Parathyroid adenoma (tissue), 2 donors: Measurements from ENCODE around the gene CYTH4.
"Not testable (repeated sequence)": the region's sequence is repeated elsewhere in the genome, so short reads cannot be mapped to it uniquely, and the experiment has no call there.

Experiments
- H2AFZ ChIP-seq: fragments of 300-600 bp; sonication (generic); one replicate; pipeline ENCODE4 v1.7.0; 2017; ENCODE audit warnings: antibody characterized with exemption, mild to moderate bottlenecking
- H3K27ac ChIP-seq: fragments of 300-600 bp; sonication (generic); one replicate; pipeline ENCODE4 v1.7.0; 2017
- H3K27me3 ChIP-seq: fragments of 300-600 bp; sonication (generic); one replicate; pipeline ENCODE4 v1.7.0; 2017; ENCODE audit warnings: low read length; ENCODE audit not compliant: control insufficient read depth, insufficient read depth
- H3K36me3 ChIP-seq: fragments of 300-600 bp; sonication (generic); one replicate; pipeline ENCODE4 v1.7.0; 2017; ENCODE audit warnings: low read length; ENCODE audit not compliant: control insufficient read depth, insufficient read depth
- H3K4me1 ChIP-seq: fragments of 300-600 bp; sonication (generic); one replicate; pipeline ENCODE4 v1.7.0; 2017; ENCODE audit warnings: control low read depth
- H3K4me2 ChIP-seq: fragments of 300-600 bp; sonication (generic); one replicate; pipeline ENCODE4 v1.7.0; 2017; ENCODE audit warnings: low read length
- H3K4me3 ChIP-seq: fragments of 300-600 bp; sonication (generic); one replicate; pipeline ENCODE4 v1.7.0; 2017; ENCODE audit warnings: low read depth, low read length
- H3K79me2 ChIP-seq: fragments of 300-600 bp; sonication (generic); one replicate; pipeline ENCODE4 v1.7.0; 2017; ENCODE audit warnings: control low read depth
- H3K9ac ChIP-seq: fragments of 300-600 bp; sonication (generic); one replicate; pipeline ENCODE4 v1.7.0; 2017; ENCODE audit warnings: mild to moderate bottlenecking
- H3K9me3 ChIP-seq: fragments of 300-600 bp; sonication (generic); one replicate; pipeline ENCODE4 v1.7.0; 2017; ENCODE audit warnings: low read length; ENCODE audit not compliant: control insufficient read depth
- TF ChIP-seq, protein P1 (sequence below): fragments of 300-600 bp; sonication (generic); IDR thresholded peaks from one replicate; pipeline ENCODE4 v1.7.0; 2017; ENCODE audit warnings: antibody characterized with exemption, mild to moderate bottlenecking
- donor health status: primary hyperparathyroidism.

The CYTH4 gene

DNA sequence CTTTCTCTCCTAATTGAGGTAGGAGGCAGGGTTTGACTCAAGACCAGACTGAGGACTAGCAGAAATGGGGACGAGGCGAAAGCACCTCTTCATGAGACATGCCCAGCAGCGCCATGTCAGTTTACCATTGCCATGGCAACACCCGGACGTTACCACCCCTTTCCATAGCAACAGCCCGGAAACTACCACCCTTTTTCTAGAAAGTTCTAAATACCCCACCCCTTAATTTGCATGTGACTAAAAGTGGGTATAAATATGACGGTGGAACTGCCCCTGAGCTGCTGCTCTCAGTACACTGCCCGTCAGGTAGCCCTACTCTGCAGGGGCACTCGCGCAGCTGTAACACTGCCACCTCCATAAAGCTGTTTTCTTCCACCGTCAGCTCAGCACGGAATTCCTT, 32.3 kb upstream of the CYTH4 start:
- Histone ChIP-seq H2AFZ (no peak overlapping the region), H3K79me2 (no peaks in the 10 kb centered on the region), H3K27ac (no peak overlapping the region), H3K4me3 (no peak overlapping the region), H3K4me1 (no peaks in the 10 kb centered on the region), H3K36me3 (no peaks in the 10 kb centered on the region), H3K27me3 (no peaks in the 10 kb centered on the region), H3K9ac (no peak overlapping the region), H3K9me3 (no peaks in the 10 kb centered on the region), H3K4me2 (no peak overlapping the region)
- TF ChIP-seq, protein P1, sequence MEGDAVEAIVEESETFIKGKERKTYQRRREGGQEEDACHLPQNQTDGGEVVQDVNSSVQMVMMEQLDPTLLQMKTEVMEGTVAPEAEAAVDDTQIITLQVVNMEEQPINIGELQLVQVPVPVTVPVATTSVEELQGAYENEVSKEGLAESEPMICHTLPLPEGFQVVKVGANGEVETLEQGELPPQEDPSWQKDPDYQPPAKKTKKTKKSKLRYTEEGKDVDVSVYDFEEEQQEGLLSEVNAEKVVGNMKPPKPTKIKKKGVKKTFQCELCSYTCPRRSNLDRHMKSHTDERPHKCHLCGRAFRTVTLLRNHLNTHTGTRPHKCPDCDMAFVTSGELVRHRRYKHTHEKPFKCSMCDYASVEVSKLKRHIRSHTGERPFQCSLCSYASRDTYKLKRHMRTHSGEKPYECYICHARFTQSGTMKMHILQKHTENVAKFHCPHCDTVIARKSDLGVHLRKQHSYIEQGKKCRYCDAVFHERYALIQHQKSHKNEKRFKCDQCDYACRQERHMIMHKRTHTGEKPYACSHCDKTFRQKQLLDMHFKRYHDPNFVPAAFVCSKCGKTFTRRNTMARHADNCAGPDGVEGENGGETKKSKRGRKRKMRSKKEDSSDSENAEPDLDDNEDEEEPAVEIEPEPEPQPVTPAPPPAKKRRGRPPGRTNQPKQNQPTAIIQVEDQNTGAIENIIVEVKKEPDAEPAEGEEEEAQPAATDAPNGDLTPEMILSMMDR, result no peak

DNA sequence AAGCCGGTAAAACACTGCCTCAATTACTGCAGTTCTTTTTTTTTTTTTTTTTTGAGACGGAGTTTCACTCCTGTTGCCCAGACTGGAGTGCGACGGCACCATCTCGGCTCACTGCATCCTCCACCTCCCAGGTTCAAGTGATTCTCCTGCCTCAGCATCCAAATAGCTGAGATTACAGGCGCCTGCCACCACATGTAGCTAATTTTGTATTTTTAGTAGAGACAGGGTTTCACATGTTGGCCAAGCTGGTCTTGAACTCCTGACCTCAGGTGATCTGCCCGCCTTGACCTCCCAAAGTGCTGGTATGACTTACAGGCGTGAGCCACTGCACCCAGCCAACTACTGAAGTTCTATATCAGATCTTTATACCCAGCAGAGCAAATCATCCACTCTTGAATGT, 30.5 kb upstream of the CYTH4 start:
- not testable (repeated sequence) for H3K79me2 ChIP-seq

DNA sequence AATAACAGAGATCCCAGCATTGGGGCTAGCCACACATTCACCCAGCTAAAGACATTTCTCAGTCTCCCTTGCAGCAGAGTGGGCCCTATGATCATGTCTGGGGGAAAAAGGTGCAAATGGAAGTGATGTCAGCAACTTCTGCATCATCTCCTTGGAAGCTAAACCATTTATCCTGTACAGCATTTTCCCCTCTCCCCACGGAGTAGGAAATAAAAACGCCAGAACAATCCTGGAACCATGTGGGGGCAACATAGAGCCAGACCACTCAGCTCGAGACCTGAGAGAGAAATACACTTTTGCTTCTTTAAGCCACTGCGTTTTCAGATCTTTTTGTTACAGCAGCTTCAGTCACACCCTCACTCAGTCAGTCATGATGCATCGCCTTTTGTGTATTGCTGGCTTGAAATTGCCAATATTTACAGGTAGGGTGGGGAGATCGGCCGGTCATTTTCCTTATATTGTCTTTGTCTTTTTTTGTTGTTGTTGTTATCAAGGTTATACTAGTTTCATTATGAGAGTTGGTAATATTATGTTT, 29.1 kb upstream of the CYTH4 start:
- H3K27ac ChIP-seq, result no peak overlapping the region
- H3K36me3 ChIP-seq, result no peaks in the 10 kb centered on the region
- no peaks in the 10 kb centered on the region for H3K27me3 ChIP-seq
- H3K79me2 ChIP-seq, result no peaks in the 10 kb centered on the region
- TF ChIP-seq, protein P1, result no peak
- H3K9ac ChIP-seq, result no peak overlapping the region
- H3K4me3 ChIP-seq, result no peak overlapping the region
- H3K4me1 ChIP-seq, result no peaks in the 10 kb centered on the region
- H2AFZ ChIP-seq, result no peak overlapping the region
- H3K4me2 ChIP-seq, result no peak overlapping the region
- H3K9me3 ChIP-seq, result no peaks in the 10 kb centered on the region

More for the DNA sequence above, 30.5 kb upstream of the CYTH4 start:
- not testable (repeated sequence) for H3K4me1 ChIP-seq, H3K9me3 ChIP-seq, H2AFZ ChIP-seq, H3K4me2 ChIP-seq, H3K27me3 ChIP-seq, H3K9ac ChIP-seq, H3K27ac ChIP-seq, H3K36me3 ChIP-seq, H3K4me3 ChIP-seq

DNA sequence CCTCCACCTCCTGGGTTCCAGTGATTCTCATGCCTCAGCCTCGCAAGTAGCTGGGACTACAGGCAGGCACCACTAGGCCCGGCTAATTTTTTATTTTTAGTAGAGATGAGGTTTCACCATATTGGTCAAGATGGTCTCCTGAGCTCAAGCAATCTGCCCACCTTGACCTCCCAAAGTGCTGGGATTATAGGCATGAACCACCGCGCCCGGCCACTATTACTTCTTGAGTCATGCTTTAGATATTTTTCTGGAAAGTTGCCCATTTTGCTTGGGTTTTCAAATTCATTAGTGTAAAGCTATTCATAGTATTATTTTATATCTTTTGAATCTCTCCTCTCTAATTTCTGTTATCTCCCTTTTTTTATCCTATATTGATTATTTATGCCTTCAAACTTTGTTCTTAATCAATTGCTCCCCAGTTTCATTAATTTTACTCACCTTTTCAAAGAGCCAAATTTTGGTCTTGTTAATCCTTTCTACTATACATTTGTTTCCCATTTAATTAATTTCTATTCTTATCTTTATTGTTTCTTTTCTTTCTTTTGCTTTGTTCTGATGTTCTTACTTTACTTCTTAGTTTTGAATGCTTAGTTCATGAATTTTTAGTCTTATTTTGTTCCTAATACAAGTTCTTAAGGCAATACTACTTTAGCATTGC, 28.0 kb upstream of the CYTH4 start:
- H2AFZ ChIP-seq, result no peak overlapping the region
- no peaks in the 10 kb centered on the region for H3K79me2 ChIP-seq
- no peaks in the 10 kb centered on the region for H3K4me1 ChIP-seq
- no peaks in the 10 kb centered on the region for H3K36me3 ChIP-seq
- no peak overlapping the region for H3K4me2 ChIP-seq
- TF ChIP-seq, protein P1, result no peak
- no peak overlapping the region for H3K9ac ChIP-seq
- no peak overlapping the region for H3K27ac ChIP-seq
- H3K27me3 ChIP-seq, result no peaks in the 10 kb centered on the region
- H3K9me3 ChIP-seq, result no peaks in the 10 kb centered on the region
- H3K4me3 ChIP-seq, result no peak overlapping the region

DNA sequence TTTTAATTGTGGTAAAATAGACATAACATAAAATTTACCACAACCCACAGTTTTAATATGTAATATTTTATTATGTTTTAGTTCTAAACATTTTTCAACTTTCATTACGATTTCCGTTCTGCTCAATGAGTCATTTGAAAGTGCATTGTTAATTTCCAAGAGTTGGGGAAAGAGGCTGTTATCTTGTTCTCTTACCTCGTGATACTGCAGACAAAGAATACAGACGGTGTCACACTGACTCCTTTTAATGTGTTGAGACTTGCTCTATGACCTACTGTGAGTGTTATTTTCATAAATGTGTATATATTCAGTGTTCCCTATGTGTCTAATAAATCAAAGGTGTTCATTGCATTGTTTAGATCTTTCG, 27.5 kb upstream of the CYTH4 start:
- no peak overlapping the region for H3K4me3 ChIP-seq
- H3K27ac ChIP-seq, result no peak overlapping the region
- no peak overlapping the region for H3K9ac ChIP-seq
- TF ChIP-seq, protein P1, result no peak
- H3K4me1 ChIP-seq, result no peaks in the 10 kb centered on the region
- H3K9me3 ChIP-seq, result no peaks in the 10 kb centered on the region
- H3K36me3 ChIP-seq, result no peaks in the 10 kb centered on the region
- no peaks in the 10 kb centered on the region for H3K79me2 ChIP-seq
- no peak overlapping the region for H2AFZ ChIP-seq
- no peak overlapping the region for H3K4me2 ChIP-seq
- H3K27me3 ChIP-seq, result no peaks in the 10 kb centered on the region
